Right cardiac atrium (tissue), 5 donors: ENCODE data around the gene ADGRG3. TPM values are rescaled to one million over a fixed set of nuclear protein-coding genes. Genes with fewer than 3 reads are reported as not detected.

Source experiments
- ATAC-seq, 2 donors: fragments of 200-7000 bp; cut with Tn5 transposase; one replicate each; pipeline versions ENCODE4 v1.8.0 to v1.9.1; 2020; ENCODE audit warnings: moderate library complexity in 2 of 2, mild to moderate bottlenecking in 1 of 2
- DNase-seq, 3 donors: peaks; one replicate each; pipeline ENCODE4 v3.0.0-alpha.2; 2020
- H3K27ac ChIP-seq: one replicate; pipeline ENCODE4 v1.5.1; 2013; ENCODE audit warnings: mild to moderate bottlenecking, low read length, control low read depth, moderate library complexity
- H3K27me3 ChIP-seq: one replicate; pipeline ENCODE4 v1.6.1; 2013; ENCODE audit not compliant: control insufficient read depth, insufficient read depth
- H3K4me1 ChIP-seq: one replicate; pipeline ENCODE4 v1.6.1; 2013; ENCODE audit warnings: low read length; ENCODE audit not compliant: control insufficient read depth, insufficient read depth
- H3K4me3 ChIP-seq: one replicate; pipeline ENCODE4 v1.5.1; 2013; ENCODE audit warnings: low read length, control low read depth
- H3K9me3 ChIP-seq: one replicate; pipeline ENCODE4 v1.6.1; 2013; ENCODE audit warnings: low read length; ENCODE audit not compliant: control insufficient read depth
- WGBS: extraction: QIAGEN DNeasy Blood & Tissue Kit; methylation state at CpG from one replicate; pipeline ENCODE4 v1.1.7; 2013; 5-methylcytosine and 5-hydroxymethylcytosine counted together
- intact Hi-C, 4 donors: fragments of 100-400 bp; cut with DNase I; formaldehyde crosslinking; loops; one replicate each; pipeline versions ENCODE4 v1.11.0 to v1.14.0; 2022 to 2023
- polyA plus RNA-seq: library from polyadenylated mRNA; stranded (reverse); fragments of 200-250 nt; gene quantifications from one replicate; pipeline ENCODE4 v1.2.3, GENCODE V29; 2013
- total RNA-seq, 4 donors: library from RNA; stranded (reverse); fragmentation: NEBNext Ultra II Directional; extraction: Animal tissue kit (Norgen Biotek cat#: 25700); gene quantifications; one replicate each; pipeline ENCODE4 v1.2.1, GENCODE V29; 2021
- donor health status: healthy with polysubstance abuse.
- donor health status: DM: no; HTN: yes; CAD: no.
- donor health status: DM: no; HTN: no; CAD: no.
- donor health status: DM: no; HTN: yes; CAD: no; lungs with severe emphysema.
- donor health status: DM: yes; HTN: yes; CAD: no.

ADGRG3 gene
- total and polyA plus RNA-seq, 5 donors = 0.11 to 0.66 (median 0.14) TPM

- 85% methylated on average over 10 of the region's 10 CpGs for WGBS
- Histone ChIP-seq H3K4me1 (no peaks in the 10 kb centered on the region), H3K27me3 (no peaks in the 10 kb centered on the region), H3K27ac (no peak overlapping the region), H3K4me3 (no peak overlapping the region), H3K9me3 (no peaks in the 10 kb centered on the region)
- intact Hi-C loops = no loop called here
- ATAC-seq = no peak
- DNase-seq = peak in 1 of 3 donors; percentile 39
Observed at GRCh38 chr16:57626420-57627170, 41.5 kb upstream of the ADGRG3 start.

GRCh38 chr16:57627184-57627871 is 40.8 kb upstream of the ADGRG3 start:
- peak in 1 of 3 donors; percentile 50 for DNase-seq
- H3K27me3 ChIP-seq = no peaks in the 10 kb centered on the region
- H3K4me1 ChIP-seq = no peaks in the 10 kb centered on the region
- peak in 1 of 2 donors; percentile 8 for ATAC-seq
- H3K4me3 ChIP-seq = no peak overlapping the region
- H3K9me3 ChIP-seq = no peaks in the 10 kb centered on the region
- peak overlapping the region; percentile 3 for H3K27ac ChIP-seq
- intact Hi-C loops = no loop called here
- WGBS = 61% methylated on average over 15 of the region's 15 CpGs

- intact Hi-C loops = no loop called here
- Histone ChIP-seq H3K27me3 (no peaks in the 10 kb centered on the region), H3K27ac (peak within 1 kb of the TSS; percentile 20), H3K9me3 (no peaks in the 10 kb centered on the region), H3K4me3 (peak within 1 kb of the TSS; percentile 4), H3K4me1 (peaks cover 2% of the 10 kb centered on the region)
- DNase-seq (peak; percentile 88 to 93 (median 88)), ATAC-seq (peak; percentile 82 to 93)
- 11% methylated on average over 32 of the region's 32 CpGs for WGBS
Observed at GRCh38 chr16:57628008-57628781, 39.9 kb upstream of the ADGRG3 start, which contains the start of gene ADGRG1. Gene ADGRG1, plus strand, starts transcription at chr16:57628630. Its CDS starts 21,658 bp downstream, at chr16:57650288.

- Histone ChIP-seq H3K27ac (peak overlapping the region; percentile 20), H3K4me3 (peak overlapping the region; percentile 4), H3K27me3 (no peaks in the 10 kb centered on the region), H3K9me3 (no peaks in the 10 kb centered on the region), H3K4me1 (peaks cover 2% of the 10 kb centered on the region)
- ATAC-seq (no peak), DNase-seq (peak in 1 of 3 donors; percentile 33)
- 53% methylated on average over 7 of the region's 7 CpGs for WGBS
- intact Hi-C loops = no loop called here
Observed at GRCh38 chr16:57628783-57629293, 39.3 kb upstream of the ADGRG3 start.

- DNase-seq = peak in 1 of 3 donors; percentile 57
- intact Hi-C loops = no loop called here
- peak overlapping the region; percentile 20 for H3K27ac ChIP-seq
- H3K9me3 ChIP-seq = no peaks in the 10 kb centered on the region
- peaks cover 2% of the 10 kb centered on the region for H3K4me1 ChIP-seq
- no peak for ATAC-seq
- no peaks in the 10 kb centered on the region for H3K27me3 ChIP-seq
- WGBS = 45% methylated on average over 22 of the region's 22 CpGs
- H3K4me3 ChIP-seq = peak overlapping the region; percentile 4
Observed at GRCh38 chr16:57629516-57630406, 38.3 kb upstream of the ADGRG3 start.

- H3K27me3 ChIP-seq = no peaks in the 10 kb centered on the region
- peak in 1 of 3 donors; percentile 34 for DNase-seq
- H3K4me1 ChIP-seq = peaks cover 2% of the 10 kb centered on the region
- intact Hi-C loops = no loop called here
- H3K27ac ChIP-seq = peak overlapping the region; percentile 20
- no peak for ATAC-seq
- peak overlapping the region; percentile 4 for H3K4me3 ChIP-seq
- no peaks in the 10 kb centered on the region for H3K9me3 ChIP-seq
- WGBS = 54% methylated on average over 10 of the region's 10 CpGs
Observed at GRCh38 chr16:57630407-57630797, 37.7 kb upstream of the ADGRG3 start.

- H3K4me3 ChIP-seq = no peak overlapping the region
- peaks cover 6% of the 10 kb centered on the region for H3K4me1 ChIP-seq
- intact Hi-C loops = no loop called here
- DNase-seq (peak in 1 of 3 donors; percentile 60), ATAC-seq (no peak)
- no peaks in the 10 kb centered on the region for H3K27me3 ChIP-seq
- no peaks in the 10 kb centered on the region for H3K9me3 ChIP-seq
- peak overlapping the region; percentile 13 for H3K27ac ChIP-seq
- WGBS = 77% methylated on average over 21 of the region's 21 CpGs
Observed at GRCh38 chr16:57630931-57631845, 36.9 kb upstream of the ADGRG3 start.

- no peak overlapping the region for H3K4me3 ChIP-seq
- intact Hi-C loops = no loop called here
- DNase-seq = peak in 2 of 3 donors; percentile 74 to 76
Observed at GRCh38 chr16:57632568-57632967, 35.5 kb upstream of the ADGRG3 start.

GRCh38 chr16:57633383-57634064 is 34.6 kb upstream of the ADGRG3 start:
- DNase-seq (no peak), ATAC-seq (no peak)
- Histone ChIP-seq H3K27ac (peak overlapping the region; percentile 20), H3K4me1 (peaks cover 15% of the 10 kb centered on the region), H3K4me3 (no peak overlapping the region), H3K27me3 (no peaks in the 10 kb centered on the region), H3K9me3 (no peaks in the 10 kb centered on the region)
- 92% methylated on average over 11 of the region's 11 CpGs for WGBS
- intact Hi-C loops = no loop called here

More at GRCh38 chr16:57632568-57632967, 35.5 kb upstream of the ADGRG3 start:
- no peak for ATAC-seq
- H3K27me3 ChIP-seq = no peaks in the 10 kb centered on the region
- WGBS = 51% methylated on average over 15 of the region's 15 CpGs
- no peaks in the 10 kb centered on the region for H3K9me3 ChIP-seq
- H3K4me1 ChIP-seq = peaks cover 13% of the 10 kb centered on the region
- no peak overlapping the region for H3K27ac ChIP-seq
